HG02870 (cell line): ENCODE data around the gene APMAP.

Experiments used
- ATAC-seq: cut with Tn5 transposase; IDR thresholded peaks from one replicate; pipeline ENCODE4 v1.9.1; 2021; ENCODE audit warnings: mild to moderate bottlenecking, moderate library complexity; ENCODE audit not compliant: unreplicated experiment

APMAP gene

DNA sequence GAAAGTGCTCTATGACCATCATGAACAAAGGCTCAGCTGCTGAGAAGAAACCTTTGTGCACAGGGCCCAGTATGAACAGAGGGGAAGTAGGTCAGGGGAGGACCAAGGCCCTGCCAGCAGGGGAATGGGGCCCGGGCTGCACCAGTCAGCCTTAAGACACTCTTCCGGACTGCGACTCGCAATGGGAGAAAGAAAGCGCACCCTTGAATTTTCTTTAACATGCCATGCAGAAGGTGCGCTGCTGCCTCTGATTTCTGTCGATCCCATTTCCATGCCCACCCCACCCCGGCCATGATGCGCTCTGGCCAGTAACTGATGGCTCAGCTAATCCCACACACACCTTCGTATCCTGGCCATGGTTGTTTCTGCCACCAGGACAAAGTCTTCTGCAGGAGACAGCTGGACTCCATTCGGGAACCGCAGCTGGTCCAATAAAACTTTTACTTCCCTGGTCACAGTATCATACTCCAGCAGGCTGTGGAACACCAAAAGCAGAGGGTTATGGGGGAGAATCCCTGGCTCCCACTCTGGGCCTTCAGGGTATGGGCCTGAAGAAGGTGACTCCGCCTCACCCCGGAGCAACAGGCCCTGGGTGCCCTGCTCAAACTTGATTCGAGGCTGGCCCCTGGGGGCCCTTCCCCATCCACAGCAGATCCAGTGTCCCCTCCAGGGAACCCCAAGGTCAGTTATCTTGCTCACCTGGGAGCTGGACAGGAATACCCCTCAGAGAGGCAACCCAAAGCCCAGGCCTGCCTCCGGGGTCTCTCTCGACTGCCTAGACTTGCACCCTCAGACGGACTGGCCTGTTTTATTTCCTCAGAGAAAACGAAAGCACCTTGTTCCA is 23.1 kb downstream of the APMAP start:
- no peak for ATAC-seq

DNA sequence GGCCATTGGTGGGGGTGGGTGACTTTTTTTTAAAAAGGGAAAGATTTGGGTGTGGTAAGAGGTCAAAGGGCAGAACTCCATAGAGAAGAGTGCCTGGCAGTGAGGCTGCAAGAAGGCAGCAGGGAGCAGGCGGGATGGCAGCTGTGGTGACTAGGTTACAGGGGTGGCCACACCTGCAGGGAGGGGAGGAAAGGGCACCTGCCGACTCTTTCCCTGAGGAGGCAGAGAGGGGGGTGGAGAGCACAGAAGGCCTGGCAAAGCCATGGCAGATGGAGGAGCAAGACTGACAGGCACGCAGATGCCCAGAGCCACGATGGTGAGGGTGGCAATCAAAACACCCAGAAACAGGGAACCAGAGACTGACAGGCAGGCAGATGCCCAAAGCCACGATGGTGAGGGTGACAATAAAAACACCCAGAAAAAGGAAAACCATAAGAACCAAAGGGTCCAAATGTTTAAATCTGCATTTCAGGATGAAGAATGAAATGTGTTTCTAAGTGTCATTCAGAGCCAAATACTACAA is 24.2 kb downstream of the APMAP start:
- no peak for ATAC-seq

DNA sequence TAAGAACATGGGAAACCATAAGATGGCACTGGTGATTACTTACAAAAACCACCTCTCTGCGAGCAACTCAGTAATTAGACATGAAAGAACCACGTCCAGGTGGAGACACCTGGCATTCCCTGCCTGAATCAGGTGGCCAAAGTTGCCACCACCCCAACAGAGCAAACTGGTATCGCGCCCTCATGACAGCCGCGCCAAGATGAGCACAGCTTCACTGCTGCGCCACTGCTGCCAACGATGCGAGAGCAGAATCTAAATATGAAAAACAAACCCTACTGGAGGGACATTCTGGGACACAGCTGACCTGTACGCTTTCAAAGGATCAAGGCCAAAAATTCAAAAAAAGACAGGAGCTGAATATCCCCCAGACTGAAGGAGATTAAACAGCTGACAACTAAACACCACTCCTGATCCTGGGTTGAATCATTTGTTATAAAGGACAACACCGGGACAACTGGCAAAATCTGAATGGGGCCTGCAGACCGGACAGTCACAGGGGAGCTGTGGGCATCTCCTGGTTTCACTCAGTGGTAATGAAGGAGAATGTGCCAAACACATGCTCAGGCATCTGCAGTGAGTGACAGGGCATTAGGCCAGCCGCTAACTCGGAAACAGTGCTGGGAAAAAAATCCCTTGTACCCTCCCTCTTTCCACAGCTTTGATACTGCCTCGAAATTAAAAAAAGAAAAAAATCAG is 26.1 kb downstream of the APMAP start:
- ATAC-seq = no peak

DNA sequence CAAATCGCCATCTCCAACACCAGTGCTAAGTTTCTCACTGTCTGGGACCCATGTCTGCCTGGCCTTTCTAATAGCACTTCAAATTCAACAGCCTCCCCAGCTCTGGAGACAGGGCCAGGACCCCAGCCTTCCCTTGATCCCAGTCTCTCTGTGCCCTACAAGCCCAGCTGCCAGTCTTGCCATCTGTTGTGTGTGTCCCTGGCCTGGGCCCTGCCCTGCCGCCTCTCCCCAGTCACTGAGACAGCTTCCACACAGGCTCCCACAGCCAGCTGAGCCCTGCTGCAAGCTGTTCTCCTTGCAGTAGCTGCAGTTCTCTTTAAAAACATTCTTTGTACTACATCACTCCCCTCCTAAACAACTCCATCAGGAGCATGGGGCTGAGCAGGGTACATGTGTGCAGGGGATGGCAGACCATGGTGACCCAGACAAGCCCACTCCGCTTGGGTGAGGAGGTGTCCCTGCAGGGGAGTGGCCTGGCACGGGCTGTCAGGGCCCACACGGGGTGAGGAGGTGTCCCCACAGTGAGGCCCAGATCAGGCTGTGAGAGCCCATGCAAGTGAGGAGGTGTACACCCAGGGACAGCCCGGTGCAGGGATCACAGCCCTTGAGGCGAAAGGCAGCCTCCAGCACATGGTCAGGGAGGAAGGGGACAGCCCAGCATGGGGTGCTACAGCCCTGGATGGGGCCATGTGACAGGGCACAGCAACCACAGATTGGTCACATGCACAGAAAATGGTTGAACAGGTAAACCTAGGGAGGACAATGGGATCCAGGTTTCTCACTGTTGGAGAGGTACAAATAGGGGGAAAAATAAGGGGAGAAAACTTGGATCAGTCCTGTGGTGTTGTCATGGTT is 27.3 kb downstream of the APMAP start:
- ATAC-seq = no peak

DNA sequence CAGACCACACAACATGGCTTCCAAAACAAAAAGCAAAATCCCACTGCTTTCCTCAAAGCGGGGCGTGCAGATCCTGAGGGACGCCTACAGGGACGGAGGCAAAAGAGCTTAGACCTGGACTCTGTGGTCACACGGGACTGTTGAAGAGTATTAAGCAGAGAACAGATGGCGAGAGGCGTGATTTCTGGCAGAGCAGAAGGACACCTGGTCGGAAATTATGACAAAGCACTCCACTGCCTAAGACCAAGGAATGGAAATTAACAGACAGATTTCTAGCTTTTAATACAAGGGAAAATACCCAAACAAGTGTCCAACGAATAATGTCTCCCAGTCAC is 28.1 kb downstream of the APMAP start:
- ATAC-seq = no peak

DNA sequence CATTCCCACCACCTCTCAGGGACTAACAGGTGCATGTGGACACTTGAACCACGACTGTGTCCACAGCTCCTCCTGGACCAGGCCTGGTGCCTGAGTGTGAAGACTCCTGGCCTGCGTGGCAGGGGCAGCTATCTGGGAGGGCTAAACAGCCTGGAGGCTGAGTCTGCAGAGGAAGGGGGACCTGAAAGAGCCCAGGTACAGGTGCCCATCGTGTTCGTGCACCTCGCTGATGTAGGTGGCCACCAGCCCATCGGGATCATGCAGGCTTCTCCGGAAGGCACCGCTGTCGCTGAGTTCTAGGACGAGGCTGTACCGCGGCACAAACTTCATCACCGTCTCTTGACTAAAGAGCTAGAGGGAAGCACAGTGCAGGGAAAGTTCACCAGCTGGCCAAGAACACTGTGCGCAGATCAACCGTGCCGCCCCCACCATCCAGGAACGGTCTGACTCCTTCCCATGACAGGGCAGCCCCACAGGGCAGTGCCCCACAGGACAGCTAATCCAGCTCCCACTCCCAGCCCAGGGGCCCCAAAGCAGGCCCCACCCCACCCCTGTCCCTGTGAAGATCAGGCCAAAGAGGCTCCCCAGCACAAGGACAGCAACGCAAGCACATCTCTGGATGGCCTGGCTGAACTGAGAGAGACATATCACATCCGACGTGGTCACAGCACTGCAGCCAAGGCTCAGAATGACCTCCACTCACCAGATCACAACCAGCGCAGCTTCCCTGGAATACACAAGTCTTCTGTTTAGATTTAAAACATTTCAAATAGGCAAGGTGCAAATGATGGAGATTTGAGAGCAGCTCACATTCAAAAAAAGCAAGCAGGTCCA is 28.7 kb downstream of the APMAP start:
- ATAC-seq = no peak

DNA sequence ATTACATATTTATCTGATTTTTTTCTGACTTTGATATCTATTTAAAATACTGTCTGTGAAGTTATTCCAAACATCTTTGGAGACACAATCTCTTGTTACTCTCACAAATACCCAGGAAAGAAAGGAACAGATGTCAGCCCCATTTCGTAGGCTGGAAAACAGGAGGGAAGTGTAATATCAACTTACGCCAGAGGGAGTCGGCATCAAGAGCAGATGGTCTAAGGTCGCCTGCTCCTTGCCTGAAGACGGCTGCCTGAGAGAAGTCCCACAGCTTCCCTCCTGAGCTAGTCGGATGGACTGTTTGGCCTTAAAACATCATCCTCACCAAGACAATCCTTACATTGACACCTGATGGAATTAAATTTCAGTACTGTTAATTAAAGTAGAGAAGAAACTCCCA is 30.0 kb downstream of the APMAP start:
- no peak for ATAC-seq

DNA sequence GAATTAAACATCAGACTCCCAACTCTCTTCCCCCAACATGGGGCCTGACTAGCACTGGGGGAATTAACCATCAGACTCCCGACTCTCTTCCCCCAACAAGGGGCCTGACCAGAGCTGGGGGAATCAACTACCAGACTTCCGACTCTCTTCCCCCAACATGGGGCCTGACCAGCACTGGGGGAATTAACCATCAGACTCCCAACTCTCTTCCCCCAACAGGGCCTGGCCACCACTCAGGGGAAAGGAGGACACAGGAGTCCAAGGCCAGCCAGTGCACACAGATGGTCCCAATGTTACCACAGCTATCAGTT is 30.4 kb downstream of the APMAP start:
- no peak for ATAC-seq

DNA sequence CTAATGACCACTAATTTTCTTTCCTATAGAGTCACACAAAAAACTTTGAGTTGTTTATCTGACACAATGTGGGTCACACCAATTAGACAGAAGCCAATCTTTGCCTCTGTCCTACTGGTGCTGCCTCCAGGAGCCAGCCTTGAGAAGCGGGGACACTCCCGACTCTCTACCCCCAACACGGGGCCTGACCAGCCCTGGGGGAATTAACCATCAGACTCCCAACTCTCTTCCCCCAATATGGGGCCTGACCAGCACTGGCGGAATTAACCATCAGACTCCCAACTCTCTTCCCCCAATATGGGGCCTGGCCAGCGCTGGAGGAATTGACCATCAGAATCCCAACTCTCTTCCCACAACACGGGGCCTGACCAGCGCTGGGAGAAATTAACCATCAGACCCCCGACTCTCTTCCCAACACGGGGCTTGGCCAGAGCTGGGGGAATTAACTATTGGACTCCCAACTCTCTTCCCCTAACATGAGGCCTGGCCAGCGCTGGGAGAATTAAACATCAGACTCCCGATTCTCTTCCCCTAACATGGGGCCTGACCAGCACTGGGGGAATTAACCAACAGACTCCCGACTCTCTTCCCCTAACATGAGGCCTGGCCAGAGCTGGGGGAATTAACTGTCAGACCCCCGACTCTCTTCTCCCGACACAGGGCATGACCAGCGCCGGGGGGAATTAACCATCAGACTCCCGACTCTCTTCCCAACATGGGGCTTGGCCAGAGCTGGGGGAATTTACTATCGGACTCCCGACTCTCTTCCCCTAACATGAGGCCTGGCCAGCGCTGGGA is 31.0 kb downstream of the APMAP start:
- ATAC-seq = no peak

DNA sequence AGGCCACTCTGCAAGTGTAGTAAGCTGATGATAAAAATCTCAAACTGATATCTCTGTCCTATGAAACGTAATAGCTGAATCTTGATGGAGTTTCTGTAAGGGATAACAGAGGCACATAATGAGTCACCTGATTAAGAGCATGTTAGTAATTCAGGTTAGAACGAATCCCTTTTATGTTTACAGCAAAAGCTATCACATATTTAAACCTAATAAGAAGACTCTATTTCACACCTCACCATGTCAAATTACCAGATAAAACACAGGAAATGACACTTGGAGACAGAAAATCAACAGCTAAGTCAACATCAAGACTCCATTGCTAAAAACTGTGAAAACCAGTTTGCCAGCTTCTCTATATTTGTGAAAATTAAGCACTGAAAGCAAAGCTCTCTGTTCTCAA is 31.7 kb downstream of the APMAP start:
- no peak for ATAC-seq

DNA sequence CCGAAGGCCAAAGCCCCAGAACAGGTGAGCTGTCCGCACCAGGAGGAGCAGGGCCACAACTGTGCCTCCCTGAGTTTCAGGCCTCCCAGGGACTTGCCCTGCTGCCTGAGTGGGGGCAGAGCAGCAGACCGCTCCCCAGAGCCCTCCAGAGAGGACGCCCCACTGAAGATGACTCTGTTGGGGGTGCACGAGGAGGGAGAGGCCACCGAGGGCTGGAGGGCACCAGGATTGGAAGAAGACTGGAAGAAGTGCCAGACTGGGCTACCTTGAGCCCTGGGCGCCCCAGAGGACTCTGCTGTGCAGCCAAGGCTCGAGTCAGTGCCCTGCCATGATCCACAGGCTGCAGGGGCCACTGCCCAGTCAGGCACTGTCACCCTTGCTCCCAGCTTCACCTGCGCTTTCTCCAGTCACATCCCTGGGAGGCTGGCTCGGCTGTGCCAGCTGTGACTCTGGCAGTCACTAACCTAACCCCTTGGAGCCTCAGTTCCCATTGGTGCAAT is 32.2 kb downstream of the APMAP start:
- ATAC-seq = no peak

DNA sequence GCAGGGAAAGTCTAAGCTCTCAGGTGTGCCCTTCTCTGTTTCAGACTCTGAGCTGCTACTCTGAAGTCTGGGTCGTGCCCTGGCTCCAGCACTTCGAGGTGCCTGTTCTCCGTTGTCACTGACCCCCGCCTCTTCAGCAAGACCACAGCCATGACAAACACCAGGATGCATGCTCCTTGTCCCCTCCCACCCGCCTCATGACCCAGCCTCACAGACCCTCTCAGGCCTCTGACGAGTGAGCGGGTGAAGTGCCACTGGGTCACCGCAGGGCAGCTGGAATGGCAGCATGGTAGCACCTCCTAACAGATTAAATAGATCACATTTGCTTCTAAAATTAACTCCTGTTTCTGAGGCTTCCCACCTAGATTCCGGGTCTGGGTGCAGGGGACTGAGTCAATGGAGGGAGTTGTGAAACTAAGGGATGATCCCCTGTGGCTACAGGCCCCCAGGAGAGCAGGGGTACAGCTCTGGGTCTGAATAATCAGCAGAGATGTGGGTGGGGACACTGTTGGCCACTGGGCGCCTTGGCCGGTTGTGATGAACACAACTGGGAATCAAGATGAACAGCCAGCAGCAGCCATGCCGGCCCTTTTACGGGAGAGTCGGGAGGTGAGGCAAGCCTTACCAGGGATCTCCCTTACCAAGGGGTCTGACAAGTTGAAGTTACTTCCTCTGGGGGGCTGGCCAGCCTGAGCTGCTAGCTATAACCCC is 32.8 kb downstream of the APMAP start:
- no peak for ATAC-seq

DNA sequence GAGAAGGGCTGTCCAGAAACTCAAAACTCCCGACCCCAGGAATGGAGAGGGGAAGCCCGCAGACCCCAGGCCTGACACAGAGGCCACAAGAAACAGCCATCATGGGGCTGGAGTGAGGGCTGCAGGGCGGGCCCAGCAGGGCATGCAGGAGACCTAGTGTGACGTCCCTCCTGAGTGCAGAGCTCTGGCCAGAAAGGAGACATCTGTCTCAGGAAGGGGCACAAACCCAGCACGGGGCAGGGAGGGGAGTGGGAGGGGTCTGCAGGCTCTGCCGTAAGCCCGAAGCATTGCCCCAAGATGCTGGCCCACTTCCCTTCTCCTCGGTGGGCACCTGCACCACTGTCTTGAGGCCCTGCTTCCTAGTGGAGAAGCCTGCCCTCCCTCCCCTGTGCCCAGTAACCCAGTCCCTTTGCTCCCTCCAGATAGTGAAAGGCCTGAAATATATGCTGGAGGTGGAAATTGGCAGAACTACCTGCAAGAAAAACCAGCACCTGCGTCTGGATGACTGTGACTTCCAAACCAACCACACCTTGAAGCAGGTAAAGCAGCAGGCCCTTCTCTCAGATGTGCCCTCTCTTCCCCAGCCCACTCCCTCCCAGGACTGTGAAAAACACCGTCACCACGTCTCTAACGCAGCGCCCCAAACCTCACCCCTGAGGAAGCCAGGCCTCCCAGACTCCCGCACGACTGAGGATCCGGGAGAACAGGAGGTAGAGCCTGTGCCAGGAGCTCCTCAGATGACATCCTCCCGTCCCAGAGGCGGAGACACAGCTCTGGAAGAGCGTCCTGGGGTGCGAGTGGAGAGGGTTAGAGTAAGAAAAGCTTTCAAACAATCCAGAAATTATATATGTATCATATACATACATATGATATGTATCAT is 33.8 kb downstream of the APMAP start:
- ATAC-seq = no peak

DNA sequence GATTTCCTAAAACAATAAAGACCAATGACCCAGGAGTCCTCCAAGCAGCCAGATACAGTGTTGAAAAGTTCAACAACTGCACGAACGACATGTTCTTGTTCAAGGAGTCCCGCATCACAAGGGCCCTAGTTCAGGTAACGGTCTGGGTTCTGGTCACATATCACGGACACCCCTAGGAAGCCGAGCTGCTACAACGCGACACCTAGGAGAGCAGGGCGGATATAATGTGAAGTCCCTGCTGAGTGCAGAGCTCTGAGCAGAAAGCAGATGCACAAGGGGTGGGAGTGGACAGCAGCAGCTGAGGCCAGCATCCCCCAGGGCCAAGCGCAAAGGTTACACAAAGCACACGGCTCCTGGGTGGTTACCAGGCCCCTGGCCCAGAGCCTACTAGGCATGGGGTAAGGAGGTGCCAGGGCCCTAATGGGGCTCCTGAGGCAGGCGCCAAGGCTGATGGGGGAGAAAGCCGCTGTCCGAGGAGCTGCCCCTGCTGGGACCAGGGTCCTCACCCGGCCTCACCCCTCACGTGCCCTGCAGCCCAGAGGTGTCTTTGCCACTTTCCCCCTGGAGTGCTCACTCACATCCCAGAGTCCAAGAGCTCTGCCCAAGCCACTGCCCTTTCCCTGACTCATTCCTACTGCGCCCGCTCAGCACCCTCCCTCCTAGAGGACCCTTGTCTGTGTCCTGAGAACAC is 35.1 kb downstream of the APMAP start:
- ATAC-seq = no peak

DNA sequence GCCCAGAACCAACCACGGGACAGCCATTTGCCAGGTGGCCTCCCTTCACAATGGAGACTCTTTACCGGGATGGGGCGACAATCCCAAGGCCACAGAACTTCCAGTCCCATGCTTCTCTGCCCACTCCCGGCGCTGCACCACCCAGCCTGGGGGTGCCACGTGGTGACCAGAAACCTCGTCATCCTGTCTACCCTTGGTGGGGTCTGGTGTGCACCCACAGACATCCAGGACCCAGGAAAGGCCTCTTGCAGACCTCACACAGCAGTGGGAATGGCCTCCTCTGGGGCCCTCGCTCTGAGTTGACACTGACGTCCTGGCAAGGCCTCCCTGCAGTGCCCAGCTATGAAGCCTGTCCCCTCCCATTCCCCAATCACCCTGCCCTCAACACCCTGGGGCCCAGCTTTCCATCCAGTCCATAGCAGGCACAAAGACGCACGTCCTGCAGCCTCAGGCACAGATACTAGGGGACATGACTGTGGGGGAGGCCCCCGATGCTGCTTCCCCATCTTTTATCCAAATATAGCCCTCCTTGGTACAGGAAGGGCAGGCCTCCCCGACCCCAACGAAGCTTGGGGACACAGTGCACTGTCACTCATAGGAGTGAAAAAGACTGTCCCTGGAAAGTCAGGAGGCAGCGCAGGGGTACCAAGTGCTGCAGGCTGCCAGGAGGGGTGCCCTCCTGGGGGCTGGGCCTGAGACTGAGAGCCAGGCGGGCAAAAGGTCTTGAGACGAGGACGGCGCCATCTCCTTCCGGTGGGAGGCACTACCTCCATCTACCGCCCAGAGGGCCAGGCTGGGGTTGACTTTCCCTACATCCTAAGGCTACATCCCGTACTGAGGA is 36.3 kb downstream of the APMAP start:
- no peak for ATAC-seq

DNA sequence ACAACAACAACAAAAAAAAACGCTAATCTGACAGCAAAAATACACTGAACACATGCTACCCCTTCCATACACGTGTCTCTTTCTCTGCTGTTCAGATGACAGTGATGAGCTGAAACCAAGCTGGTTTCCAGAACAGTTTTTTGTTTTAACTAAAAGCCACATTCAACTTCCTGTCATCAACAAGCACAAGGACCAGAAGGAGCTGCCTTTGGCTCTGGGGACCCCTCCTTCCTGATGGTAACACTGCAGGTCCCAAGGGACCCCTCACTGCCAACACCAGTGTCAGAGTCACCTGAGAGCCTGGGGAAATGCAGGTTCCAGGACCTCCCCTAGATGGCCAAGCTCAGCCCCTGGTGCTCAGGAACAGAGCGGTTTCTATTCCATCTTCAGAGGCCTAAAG is 37.5 kb downstream of the APMAP start:
- peak; percentile 71 for ATAC-seq

DNA sequence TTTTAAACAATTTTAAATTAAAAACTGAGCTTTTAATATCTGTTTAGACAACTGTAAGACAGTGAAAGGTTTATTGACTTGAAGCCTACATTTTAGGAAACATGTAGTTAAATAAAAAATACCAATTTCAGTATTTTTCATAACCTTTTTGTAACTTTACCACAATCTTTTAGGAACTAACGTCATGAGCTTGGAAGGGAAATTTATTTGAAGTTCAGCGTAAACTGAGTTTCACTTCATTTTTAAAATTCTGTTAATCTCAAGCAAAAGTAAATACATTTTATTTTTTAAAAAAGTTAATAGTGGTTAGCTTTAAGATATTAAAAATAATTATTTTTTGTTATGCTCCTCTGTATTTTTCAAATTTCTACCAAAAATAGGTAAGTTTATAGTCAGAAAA is 38.0 kb downstream of the APMAP start:
- no peak for ATAC-seq
